NK-92 (cell line): ENCODE data around the gene CA5A.
"Not testable (repeated sequence)": the region's sequence is repeated elsewhere in the genome, so short reads cannot be mapped to it uniquely, and the experiment has no call there.

ENCODE experiments used
- DNase-seq: peaks from one replicate; lab custom pipeline; 2025; ENCODE audit not compliant: unreplicated experiment; lab: John Stamatoyannopoulos, UW

CA5A gene

DNA sequence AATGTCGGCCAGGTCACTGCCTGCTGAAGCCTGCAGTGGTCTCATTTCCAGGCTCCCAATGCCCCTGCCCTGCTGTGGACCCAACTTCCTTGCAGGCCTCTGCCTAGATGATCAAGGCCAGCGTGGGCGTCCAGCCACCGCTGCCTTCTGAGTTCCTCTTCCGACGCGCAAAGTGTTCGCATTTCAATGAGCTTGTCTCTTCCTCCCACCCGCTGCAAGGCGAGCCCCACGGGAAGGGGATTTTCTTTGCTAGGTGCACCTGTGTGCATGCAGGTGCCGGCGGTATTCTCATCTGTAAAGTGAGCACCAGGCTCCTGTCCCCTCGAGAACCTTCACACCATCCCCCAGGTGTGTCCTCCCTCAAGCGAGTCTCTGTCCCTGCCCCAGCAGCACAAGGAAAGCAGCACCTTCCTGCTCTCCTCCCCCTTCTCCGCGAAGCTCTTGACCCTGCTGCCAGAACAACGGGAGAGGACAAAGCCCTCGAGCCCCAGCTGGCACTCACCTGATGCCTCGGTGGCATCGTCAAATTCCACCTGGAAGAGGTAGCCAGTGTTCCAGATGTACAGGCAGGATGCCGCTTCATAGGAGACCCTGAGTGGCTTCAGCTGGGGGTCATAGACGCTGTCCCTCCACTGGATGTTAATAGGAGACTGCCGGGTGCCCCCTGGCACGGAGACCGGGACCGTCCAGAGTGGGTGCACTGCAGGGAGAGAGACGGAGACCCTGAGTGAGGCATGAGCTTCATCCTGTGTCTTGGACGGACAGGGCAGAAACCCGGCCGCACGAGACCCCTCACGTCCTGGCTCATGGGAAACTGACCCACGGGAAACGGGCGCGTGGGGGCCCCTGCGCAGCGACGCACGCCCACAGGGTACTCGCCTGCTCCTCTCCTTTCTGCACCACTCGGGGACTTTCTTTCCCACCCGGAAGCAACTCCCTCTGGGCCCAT is 9.8 kb downstream of the CA5A start:
- no peak for DNase-seq

DNA sequence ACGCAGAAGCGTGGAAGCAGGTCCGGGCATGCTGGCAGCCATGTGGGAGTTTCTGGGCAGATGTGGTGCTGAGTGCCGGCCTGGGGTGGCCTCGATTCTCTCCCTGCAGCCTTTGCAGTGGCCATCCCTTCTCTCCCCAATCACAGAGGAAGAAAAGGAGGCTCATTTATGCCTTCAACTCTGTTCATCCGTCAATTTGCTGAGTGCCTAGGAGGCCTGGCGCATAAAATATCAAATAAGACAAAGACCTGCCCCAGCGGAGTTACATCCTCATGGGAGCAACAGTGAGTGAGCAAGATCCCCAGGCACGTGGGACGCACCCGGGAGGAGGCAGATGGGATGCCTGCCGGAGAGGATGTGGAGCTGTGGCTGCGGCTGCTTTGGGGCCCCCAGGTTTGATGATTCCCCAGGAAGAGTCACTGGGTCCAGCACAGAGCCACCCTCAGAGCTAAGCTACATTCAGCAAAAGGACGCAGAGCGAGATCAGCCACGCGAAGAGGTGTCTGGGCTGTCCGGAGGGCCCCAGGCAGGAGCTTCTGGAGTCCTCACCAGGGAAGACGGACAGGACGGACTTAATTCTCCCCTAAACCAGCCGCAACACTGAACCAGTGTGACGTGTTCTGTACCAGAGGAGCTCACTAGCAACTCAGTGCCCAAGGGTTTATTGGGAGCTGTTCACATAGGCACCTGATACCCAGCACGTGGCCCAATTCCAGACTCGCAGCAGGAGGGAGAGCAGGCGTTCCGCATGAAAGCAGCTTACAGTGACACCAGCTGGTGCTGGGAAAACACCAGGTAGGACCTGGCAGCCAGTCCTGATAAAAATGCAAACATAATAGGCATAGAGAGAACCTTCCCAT is 11.3 kb downstream of the CA5A start:
- DNase-seq: no peak

DNA sequence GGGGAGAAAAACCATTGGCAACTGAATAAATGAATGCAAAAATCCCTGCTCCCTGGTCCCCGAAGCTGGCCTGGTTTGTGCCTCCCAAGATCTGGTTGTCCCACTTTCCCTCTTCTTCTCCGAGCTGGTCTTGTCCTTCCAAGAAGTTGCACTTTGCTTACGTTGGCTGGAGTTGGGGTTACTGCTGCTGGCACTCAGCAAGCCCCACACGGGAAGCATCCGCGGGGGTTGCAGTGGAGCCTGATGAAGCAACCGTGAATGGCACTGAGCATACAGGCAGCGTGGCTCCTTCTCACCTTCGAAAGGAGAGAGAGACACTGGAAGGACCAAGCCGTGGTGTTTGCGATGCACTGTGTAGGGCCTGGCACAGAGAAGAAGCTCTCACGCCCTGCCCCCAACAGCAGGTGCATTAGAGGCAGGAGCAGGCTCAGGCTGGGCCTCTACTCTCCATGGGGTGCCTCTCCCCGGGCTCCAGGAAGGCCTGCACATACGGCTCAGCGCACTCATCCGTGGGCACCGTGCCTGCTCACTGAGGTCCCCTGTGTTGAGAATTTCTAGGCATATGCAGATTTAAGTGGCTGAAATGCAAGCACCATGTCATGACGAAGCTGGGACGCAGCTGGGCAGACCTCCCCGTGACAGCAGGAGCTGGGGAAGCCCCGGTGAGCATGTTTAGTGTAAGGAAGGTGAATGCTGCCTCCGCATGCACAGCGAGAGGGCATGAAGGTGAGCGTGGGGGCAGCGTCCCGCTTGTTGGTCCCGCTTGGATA is 12.1 kb downstream of the CA5A start:
- DNase-seq: no peak

DNA sequence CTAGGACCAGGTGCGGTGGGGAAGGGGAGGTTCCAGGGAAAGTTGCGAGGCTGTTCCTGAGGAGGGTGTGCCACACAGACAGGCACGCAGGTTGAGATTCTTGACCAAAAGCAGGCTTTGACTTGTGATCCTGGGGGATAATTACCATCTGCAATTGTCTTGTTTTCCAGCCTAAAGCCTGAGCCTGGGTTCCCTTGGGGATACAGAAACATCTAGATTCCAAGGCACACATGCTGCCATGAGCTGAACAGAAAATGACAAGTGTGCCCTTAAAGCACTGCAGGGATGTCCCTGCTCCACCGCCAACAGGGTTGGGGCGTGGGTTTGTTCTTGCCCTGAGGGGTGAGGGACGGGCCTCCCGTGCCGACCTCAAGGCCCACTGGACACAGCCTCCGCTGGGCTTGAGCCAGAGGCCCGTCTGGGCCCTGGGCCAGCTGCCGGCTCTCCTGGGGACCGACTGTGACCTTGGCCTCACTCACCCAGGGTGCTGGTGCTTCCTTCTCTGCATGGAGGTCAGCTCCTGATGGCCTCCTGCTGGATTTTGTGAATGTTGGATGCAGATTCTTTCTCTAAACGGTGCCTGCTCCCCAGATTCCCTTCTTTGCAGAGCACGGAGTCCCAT is 14.0 kb downstream of the CA5A start:
- no peak for DNase-seq

DNA sequence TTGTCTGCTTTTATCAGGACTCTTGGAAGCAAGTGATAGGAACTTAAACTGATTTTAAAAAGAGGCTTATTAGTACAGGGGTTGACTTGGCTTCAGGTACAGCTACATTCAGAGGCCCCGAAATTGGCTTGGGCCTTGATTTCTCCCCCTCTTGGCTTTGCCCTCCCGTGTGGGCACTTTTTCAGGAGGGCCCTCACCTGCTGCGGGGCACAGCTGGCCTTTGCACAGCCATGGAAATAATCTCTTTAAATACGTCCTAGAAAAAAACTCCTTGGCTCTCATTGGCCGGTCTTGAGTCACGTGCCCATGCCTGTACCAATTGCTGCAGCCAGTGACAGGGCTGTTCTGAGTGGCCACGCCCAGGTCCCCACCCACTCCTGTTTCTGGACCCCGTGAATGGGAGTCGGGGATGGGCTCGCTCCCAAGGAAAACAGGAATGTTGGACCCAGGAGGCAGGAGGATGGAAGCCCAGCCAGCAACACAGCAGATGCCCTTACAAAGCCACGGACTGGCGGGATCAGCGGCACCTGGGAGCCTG is 15.0 kb downstream of the CA5A start:
- no peak for DNase-seq

DNA sequence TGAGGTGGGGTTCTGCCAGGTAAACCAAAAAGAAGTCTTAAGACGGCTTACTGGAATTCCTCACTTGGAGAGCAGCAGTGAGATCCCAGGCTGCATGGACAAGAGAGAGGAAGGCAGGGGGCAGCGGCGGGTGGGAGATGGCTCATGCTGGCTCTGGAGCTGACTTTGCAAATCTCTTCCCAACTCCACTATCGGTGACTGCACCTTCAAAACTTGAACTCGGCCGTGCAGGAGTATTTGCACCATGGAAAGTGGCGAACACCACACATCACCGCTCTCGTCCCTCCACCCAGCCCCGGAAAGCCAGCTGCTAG is 16.7 kb downstream of the CA5A start:
- DNase-seq: no peak

DNA sequence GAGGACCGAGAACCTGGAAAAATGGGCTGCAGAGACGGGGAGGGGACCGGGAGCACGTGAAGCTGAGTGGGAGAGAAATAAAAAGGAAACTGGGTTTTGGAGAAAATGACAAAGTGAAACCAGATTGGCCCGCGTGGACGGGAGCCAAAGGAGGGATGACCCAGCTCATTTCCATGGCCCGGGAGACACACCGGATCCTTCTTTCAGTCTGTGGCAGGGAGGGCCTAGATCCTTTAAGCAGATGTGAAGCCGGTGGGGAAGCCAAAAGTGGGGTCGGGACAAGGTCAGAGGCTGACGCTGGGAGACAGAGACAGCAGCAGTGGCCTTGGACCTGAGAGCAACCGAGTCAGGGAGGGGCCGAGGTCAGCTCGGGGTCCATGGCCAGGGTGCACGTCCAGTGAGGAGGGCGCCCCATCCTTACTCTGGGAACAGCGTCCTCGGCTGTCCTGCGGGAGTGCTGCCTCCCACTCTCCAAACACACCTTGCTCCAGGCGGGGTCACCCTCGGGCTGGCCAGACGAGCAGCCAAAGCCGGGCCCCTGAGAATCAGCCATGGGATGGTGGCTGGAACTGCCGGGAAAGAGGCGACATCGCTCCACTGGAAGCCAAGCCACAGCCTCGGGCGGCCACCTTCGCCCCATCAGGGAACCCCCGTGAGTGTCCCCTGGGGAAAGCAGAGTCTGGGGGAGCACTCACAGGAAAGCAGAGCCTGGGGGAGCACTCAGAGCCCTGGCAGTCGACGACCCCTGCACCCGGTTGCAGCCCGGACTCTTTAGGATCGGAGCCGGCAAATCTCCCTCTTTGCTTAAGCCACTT is 17.3 kb downstream of the CA5A start:
- DNase-seq: no peak

DNA sequence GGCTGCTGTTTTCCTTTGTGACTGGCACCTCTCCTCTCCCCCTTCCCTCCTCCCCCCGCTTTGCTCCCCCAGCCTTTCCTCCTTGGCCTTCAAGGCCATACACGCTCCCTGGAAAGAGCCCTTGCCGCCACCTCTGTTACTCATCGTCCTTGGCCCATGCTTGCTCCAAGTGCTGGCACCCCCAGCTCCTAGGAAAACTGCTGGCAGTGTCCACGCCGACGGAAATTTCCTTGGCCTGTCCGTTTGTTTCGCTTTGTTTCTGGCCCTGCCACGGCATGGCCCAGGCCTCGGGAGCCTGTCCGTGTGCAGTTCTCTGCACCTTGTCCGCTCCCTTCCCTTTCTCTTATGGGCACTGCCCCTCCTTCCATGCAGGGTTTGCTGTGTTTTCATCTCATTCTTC is 18.0 kb downstream of the CA5A start:
- no peak for DNase-seq

DNA sequence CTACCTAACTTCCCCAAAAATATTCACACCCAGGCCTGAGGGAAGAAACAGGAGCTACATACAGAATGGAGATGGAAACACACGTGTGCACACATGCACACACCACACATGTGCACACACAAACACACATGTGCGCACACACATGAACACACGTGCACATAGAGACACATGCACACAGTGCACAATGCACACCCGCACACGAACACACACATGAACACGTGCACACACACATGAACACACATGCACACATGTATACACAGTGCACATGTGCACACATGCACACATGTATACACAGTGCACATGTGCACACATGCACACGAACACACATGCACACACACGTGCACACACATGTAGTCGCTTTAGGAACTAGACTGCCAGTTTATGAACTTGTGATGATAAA is 18.8 kb downstream of the CA5A start:
- DNase-seq: no peak

DNA sequence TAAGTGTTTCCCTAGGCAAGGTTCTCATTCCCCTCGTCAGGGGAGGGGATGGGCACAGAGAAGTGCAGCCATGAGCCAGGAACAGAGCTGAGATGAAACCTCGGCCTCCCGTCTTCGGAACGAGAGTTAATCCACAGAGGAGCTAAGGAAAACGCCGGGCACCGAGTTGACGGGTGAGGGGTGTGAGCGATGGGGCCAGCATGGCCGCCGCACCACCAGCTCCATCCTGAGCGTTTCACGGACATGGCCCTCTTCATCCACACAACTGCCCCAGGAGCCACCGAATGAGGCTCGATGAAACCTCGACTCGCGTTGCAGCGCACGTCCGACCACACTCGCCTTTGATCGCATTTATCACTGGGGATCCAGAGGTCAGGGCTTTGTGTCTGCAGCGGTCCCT is 21.5 kb downstream of the CA5A start:
- no peak for DNase-seq

DNA sequence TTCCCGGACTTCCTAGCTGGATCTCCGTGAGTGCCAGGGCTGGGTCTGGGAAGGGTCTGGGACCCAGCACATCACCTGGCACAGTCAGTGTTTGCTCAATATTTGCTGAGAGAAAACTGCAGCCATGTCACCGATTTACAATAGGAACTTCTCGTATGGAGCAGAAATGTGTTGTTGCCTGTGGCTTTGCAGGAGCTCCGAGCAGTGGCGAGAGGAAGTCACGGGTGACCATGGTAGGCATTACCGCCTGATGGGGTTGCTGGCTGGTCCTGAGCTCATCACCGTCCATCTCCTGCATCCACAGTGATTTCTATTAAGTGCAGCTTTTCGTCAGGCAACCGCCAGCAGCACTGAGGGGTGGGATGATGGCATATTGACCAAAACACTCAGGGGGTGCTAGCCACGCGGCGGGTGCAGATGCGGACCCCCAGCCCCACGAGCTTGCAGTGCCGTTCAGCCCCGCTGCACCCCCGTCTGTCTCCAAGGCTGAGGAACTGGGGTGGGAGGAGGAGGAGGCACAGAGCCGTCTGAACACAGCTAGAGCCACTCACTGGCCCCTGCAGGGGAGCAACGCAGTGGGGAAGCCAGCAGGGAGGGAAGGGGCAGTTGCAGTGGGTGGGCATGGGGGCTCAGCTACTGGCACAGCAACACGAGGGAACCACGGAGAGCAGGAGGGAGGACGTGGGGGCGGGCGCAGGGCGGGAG is 22.2 kb downstream of the CA5A start:
- not testable (repeated sequence) for DNase-seq

DNA sequence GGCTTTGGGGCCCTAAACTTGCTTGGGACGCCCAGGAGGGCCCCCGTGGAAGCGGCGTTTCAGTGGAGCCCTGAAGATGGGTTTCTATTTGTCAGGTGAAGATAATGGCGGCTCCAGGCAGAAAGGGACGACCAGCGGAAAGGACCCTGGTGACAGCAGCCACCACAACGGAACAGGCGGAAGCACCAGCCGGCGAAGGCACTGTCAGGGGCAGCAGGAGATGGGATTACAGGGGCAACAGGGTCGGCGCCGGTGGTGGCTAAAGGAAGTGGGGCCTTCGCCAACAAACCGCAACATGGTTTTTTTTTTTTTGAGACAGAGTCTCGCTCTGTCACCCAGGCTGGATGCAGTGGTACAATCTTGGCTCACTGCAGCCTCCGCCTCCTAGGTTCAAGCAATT is 23.6 kb downstream of the CA5A start:
- DNase-seq: not testable (repeated sequence)

DNA sequence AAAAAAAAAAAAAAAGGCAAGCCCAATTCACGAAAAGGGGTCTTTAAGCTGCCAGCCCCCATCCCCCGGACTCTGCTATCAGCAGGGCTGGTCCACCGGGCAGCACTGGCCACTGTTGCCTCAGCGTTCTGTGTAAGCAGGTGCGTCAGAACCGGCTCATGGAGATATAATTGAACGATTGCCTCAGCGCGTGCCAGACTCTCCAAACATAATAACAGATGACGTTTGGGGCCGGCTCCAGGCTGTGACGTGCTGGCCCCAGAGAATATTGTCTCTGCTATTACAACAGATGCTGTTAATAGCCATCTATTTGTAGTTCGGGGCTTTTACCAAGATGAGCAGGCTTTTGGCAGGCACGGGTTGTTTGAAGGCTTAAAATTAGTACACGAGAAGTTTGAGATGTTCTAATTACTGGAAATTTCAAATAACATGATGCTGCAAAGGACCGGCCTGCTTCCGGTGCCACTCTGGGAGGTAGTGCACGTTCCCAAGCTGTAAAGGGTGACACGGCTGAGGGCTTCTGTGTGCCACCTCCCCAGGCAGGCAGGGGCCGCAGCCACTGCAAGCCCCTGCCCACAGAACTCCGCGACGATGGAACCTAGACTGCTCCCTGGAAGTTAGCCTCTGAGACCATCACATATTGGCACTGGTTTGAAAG is 25.1 kb downstream of the CA5A start:
- DNase-seq: not testable (repeated sequence)

DNA sequence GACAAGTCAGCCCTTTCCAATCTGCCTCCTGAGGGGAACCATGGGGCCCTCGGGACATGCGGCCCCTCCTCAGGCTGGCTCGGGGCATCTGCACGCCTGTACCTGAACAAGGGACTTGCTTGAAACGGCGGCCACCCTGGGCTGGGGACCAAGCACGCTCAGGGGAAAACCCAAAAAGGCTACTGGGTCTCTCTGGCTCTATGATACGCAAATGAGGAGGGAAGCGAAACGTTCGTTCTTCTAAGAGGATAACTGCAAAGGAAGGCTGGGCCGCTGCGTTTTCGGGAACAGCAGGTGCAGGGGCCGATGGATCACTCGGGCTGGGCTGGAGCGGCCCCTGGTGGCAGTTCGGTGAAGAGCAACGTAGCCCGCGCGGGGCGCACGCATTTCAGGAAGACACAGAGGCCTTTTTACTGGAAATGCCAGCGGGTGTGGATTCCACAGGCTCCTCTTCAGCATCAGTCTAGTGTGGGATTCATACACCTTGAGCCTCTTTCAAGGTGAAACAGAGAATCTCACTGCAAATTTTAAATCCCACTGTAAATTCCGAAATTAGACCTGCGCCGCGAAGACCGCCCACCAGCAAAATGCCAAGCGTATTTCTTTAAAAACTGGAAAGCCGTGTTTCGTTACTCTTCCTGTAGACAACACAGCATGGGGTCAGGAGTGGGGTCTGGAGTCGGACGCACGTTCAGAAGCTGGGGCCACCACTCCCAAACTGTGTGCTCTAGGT is 27.0 kb downstream of the CA5A start:
- DNase-seq: not testable (repeated sequence)

DNA sequence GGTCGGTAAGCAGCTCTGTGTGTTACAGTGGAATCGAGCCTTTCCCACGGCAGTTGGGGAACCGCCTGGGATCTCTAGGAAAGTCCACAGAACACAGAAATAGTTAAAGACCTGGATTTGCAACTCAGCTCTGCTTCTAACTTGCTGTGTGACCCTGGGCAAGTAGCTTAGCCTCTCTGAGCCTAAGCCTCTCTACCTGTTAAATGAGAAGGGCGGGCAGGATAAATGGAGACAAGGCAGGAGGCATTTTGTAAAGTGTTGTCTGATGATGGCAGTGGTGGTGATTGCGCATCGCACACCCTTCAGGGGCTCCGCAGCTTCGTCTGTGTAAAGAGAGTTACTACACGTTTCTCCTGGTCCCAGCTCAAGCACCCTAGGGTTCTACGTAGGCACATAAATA is 28.2 kb downstream of the CA5A start:
- not testable (repeated sequence) for DNase-seq

DNA sequence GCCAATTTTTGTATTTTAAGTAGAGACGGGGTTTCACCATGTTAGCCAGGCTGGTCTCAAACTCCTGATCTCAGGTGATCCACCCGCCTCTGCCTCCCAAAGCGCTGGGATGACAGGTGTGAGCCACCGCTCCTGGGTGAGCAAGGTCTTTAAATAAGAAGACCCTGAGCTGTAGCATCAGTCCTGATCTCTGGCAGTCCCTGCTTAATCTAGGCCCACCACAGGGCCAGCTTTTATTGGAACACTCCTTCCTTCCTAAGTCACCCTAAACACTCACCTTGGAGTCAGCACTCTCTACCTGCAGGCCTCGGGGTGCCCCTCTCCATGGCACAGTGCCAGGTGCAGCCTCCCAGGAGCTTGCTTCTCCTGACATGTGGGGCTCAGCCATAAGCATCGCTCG is 30.8 kb downstream of the CA5A start:
- DNase-seq: not testable (repeated sequence)

DNA sequence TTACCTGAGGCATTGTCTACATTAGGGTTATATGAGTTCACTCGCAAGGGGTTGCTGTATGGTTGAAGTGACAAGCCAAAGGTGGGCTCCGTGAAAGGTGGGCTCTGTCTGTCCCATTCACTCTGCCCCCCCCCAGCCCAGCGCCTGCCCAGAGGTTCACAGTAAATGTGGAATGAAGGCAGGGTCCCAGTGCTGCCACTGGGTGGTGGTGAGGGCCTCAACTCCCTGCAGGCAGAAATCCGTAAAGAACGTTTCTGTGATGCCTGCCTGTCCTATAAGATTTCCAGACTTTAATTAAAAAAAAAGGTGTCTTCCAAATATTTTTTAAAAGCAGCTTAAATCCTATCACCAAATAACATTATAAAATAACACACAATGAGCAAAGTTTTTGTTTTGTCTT is 31.4 kb downstream of the CA5A start:
- not testable (repeated sequence) for DNase-seq

DNA sequence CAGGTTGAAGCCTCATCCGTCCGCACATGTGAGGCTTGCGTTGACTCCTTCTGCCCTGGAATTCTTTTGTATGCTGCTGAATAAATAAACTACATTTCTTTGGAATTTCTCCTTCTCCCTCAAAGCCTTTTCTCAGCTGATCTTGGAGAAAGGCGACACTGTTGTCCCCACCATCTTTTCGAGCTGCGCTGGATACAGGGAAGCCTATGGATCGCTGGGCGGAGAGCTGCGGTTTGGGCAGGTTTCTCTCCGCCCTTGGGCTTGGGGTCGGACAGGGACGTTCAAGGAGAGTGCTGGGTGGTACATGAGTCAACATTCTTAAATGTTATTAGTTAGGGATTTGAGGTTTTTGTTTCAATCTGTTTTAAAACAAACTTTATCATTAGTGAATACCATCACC is 35.8 kb downstream of the CA5A start:
- DNase-seq: not testable (repeated sequence)
